Pons (tissue), 1 donor: ENCODE data around the gene EHBP1L1.

Experiments used
- DNase-seq: peaks from one replicate; pipeline ENCODE4 v3.0.0-alpha.2; 2016; ENCODE audit warnings: low spot score

EHBP1L1 gene

DNA sequence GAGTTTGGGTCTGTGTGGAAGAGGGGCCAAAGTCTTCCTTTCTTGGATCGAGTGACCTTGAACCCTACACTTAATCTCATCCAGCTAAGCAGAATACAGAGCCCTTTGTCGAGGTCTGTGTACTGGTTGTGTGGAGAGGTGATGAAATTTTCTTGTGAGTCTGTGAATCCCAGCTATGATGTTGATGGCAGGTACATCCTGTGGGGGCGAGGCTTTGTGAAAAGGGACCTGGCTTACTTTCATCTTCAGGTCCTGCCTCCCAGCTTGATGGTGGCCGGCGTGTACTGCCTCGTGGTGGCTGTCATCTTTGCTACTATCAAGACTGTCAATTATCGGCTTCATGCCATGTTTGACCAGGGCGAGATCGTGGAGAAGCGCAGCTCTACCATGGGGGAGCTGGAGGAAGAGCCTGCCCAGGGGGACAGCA is 40.7 kb downstream of the EHBP1L1 start:
- DNase-seq = peak; percentile 19

DNA sequence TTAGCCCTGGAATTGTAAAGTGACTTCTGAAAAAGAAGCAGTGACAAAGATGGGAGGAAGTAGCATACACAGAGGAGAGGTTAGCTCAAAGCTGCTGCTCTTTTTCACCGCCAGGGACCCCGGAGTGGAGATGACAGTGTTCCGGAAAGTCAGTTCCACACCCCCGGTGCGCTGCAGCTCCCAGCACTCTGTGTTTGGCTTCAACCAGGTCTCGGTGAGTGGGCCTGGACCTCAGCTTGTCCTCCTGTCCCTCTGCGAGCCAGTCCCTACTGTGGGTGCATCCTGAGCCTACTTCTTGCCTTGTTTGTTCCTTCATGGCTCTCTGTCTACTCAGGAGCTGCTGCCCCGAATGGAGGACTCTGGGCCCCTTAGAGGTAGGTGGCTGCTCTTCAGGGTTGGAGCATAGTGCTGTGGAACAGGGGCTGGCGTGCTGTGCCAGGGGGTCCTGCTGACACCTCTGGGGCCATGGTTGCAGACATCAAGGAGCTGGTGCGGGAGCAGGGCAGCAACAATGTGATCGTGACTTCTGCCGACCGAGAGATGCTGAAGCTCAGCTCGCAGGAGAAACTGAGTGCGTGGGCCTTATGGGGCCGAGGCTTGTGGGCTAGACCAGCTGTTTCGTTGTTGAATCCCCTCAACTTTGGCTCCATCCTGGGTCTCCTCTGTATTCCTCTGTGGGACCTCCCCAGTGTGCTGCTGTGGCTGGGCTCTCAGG is 41.4 kb downstream of the EHBP1L1 start:
- no peak for DNase-seq

DNA sequence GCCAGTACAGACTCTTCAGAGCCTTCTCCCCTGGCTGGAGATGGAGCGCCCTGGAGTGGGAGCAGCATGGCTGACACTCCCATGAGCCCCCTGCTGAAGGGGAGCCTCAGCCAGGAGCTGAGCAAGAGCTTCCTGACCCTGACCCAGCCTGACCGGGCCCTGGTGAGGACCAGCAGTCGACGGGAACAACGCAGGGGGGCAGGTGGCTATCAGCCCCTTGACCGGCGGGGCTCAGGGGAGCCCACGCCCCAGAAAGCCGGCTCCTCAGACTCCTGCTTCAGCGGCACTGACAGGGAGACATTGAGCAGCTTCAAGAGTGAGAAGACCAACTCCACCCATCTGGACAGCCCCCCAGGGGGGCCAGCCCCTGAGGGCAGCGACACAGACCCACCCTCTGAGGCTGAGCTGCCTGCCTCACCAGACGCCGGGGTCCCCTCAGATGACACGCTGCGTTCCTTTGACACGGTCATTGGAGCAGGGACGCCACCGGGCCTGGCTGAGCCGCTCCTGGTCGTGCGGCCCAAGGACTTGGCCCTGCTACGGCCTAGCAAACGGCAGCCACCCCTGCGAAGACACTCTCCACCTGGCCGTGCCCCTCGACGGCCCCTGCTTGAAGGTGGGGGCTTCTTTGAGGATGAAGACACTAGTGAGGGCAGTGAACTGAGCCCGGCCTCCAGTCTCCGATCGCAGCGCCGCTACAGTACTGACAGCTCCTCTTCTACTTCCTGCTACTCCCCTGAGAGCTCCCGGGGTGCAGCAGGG is 42.3 kb downstream of the EHBP1L1 start:
- no peak for DNase-seq

DNA sequence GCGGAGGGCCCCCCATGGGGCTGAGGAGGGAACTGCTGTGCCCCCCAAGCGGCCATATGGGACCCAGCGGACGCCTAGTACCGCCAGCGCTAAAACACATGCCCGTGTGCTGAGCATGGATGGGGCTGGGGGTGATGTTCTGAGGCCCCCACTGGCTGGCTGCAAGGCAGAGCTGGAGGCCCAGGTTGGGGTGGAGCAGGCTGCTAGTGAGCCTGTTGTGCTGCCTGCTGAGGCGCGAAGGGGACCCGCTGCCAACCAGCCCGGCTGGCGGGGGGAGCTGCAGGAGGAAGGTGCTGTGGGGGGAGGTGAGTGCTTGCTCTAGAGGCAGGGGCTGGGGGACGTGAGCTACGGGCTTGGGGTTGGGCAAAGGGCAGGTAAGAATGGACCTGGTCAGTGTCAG is 42.9 kb downstream of the EHBP1L1 start:
- no peak for DNase-seq

DNA sequence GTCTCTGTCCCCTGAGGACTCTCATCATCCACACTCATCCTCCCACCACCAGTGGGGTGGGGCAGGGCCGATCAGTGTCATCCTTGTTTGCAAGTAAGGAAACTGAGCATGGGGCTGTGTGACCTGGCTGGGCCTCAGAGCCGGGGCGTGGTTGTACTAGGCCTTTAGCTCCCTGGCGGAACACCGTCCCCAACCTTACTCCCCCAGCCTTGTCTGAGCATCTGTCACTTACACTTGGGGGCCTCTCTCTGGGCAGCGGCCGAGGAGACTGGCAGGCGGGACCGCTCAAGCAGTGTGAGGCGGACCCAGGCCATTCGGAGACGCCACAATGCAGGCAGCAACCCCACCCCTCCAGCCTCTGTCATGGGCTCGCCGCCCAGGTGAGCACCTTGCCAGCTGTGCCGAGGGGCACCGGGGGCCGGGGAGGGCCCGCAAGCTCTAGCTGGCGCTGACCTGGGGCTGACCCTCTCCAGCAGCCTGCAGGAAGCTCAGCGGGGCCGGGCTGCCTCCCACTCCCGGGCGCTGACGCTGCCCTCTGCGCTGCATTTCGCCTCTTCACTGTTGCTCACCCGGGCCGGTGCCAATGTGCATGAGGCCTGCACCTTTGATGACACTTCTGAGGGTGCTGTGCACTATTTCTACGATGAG is 43.6 kb downstream of the EHBP1L1 start:
- no peak for DNase-seq

DNA sequence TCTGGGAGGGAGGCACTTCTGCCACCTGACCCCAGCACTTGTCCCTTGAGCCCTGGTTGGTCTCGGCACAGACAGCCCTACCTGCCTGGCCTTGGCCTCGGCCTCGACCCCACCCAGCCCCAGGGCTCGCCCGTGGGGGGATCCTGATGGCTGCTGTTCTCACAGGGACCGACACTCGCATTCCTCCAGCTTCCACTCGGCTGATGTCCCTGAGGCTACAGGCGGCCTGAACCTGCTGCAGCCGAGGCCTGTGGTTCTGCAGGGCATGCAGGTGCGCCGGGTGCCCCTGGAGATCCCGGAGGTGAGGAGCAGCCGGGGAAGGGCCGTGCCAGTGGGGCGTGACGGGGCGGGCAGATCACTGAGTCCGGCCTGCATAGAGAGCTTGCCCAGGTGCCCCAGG is 44.8 kb downstream of the EHBP1L1 start:
- DNase-seq = no peak

DNA sequence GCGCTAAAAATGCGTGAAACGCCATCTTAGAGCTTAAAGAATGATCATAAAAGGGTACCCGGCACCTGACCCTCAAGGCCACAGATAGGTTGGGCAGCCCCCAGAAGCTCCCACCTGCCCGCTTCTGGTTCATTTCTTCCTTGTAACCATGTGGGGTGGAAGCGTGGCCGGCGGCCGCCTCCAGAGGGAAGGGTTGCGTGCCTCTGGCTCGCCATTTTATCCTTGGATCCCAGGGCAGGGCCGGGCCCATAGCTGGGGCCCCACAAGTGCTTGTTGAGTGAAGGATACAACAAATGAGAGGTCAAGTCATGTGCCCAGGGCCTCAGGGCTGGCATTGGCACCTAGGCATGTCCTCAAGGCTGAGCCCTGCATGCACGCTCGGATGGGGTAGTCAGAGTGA is 45.6 kb downstream of the EHBP1L1 start:
- no peak for DNase-seq

DNA sequence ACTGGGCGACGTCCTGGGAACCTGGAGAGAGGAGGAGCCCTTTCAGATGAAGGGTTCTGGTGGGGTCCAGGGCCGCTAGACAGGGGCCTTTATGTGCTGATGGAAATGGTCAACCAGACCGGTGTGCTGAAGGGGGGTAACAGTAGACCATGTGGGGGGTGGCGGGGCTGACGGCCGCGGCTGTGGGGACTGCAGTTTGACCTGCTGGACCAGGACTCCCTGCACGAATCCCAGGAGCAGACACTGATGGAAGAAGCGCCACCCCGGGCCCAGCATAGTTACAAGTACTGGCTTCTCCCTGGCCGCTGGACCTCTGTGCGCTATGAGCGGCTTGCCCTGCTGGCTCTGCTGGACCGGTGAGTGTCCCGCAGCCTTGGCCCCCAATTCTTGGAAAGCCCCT is 46.2 kb downstream of the EHBP1L1 start:
- DNase-seq = no peak

DNA sequence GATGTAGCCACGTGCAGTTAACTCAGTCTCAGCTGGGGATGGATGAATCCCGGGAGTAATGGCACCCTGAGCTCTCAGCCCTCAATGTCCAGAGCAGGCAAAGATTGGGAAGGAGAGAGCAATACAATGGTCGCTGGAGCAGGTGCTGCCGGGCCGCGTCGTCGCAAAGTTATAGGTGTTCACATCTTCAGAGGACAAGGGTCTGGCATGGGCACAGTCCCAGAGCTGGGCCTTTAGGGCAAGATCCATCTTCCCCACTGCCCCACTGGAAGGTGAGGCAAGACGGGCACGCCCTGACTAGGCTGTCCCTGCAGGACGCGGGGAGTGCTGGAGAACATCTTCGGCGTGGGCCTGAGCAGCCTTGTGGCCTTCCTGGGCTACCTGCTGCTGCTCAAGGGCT is 47.3 kb downstream of the EHBP1L1 start:
- DNase-seq = no peak

DNA sequence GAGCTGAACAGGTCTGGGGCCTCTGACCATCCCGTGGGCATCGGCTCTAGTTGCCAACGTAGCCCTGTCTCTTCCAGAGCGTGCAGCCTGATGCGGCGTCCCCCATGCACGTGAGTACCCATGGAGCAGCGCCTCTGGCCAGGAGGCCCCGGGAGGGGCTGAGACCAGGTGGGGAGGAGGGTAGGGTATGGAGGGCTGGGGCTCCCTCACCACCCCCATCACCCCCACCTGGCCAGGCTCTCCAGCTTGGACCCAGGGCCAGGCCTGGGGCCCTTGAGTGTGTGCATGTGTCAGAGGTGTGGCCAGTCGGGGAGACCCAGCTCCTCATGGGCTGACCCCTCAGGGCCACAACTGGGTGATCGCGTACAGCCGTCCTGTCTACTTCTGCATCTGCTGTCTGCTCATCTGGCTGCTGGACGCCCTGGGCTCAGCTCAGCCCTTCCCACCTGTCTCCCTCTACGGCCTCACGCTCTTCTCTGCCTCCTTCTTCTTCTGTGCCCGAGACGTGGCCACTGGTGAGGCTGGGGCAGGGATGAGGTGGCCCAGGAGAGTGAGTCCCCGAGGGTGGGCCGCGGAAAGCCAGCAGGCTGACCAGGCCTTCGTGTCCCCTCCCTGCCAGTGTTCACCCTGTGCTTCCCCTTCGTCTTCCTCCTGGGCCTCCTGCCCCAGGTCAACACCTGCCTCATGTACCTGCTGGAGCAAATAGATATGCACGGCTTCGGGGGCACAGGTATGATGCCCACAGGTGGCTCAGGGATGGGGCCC is 48.2 kb downstream of the EHBP1L1 start:
- DNase-seq = no peak

DNA sequence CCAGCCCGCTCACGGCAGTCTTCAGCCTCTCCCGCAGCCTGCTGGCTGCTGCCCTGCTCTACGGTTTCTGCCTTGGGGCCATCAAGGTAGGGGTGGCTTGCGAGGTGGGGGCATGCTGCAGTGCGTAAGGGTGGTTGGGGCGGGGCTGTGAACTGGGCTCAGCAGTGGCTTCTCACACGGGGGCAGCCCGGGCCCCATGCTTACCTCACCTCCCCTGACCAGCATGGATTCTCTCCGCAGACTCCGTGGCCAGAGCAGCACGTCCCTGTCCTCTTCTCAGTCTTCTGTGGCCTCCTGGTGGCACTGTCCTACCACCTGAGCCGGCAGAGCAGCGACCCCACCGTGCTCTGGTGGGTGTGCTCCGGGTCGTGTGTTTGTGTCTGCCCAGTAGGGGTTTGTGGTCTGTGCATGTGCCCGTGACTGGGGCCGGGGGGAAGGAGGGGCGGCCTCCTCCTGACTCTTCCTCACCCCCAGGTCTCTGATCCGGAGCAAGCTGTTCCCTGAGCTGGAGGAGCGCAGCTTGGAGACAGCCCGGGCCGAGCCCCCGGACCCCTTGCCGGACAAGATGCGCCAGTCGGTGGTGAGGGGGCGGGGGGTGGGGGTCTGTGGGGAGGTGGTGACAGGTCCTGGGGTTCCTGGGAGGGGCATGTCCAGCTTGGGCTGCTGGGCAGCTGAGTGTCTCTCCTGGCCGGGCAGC is 49.2 kb downstream of the EHBP1L1 start:
- DNase-seq = no peak

DNA sequence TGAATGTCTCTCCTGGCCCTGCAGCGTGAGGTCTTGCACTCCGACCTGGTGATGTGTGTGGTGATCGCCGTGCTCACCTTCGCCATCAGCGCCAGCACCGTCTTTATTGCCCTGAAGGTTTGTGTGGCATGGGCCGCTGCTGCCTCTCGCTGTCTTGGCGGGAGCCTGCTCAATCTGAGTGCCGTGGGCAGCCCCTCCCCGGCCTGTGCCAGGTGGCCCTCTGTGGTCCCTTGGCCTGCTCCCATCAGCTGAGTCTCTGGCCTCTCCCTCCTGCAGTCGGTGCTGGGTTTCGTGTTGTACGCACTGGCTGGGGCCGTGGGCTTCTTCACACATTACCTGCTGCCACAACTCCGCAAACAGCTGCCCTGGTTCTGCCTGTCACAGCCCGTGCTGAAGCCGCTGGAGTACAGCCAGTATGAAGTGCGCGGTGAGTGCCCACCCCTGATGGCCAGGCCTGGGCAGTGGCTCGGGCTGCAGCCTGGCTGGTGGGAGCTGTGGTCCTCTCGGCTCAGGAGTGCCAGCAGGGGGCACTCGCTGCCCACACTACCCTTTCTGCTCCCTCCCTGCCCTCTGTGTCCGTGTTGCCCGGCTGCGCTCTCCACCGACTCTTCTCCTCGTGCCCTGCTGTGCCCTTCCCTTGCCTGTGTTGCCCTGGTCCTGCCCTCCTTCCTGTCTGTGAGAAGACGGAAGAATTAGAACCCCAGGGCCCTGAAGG is 49.9 kb downstream of the EHBP1L1 start:
- peak; percentile 67 for DNase-seq

DNA sequence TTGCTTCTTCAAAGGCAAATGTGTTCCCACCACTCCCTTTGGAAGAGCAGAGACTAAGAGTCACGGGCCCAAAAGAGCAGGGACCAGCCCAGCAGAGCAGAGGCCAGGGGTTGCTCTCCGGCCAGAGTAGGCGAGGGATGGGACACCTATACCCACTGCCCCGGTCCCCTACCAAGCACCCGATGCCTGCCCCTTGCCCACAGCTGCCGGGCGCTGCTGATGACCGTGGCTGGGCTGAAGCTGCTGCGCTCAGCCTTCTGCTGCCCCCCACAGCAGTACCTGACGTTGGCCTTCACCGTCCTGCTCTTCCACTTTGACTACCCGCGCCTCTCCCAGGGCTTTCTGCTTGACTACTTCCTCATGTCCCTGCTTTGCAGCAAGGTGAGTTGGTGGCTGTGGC is 51.3 kb downstream of the EHBP1L1 start:
- DNase-seq = no peak

DNA sequence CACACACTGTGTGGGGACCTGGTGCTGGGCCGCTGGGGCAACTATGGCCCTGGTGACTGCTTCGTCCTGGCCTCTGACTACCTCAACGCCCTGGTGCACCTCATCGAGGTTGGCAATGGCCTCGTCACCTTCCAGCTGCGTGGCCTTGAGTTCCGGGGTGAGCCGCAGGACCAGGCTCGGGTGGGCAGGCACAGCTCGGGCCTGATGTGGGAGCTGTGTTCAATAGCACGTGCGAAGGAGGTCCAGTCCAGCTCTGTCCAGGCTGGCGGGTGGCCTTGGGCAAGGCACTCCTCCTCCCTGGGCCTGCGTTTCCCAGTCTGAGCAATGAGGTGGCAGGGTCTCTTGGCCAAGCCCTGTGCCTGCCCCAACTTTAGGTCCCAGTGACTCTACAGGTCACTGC is 53.7 kb downstream of the EHBP1L1 start:
- DNase-seq = no peak

DNA sequence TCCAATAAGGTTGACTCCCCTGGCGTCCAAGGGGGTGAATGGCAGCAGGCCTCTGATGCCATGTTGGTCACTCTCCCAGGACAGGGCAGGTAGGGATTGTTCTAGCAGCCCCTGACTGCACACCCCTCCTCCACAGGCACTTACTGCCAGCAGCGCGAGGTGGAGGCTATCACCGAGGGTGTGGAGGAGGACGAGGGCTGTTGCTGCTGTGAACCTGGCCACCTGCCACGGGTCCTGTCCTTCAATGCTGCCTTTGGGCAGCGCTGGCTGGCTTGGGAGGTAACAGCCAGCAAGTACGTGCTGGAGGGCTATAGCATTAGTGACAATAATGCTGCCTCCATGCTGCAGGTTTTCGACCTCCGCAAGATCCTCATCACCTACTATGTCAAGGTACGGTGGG is 54.4 kb downstream of the EHBP1L1 start:
- no peak for DNase-seq

DNA sequence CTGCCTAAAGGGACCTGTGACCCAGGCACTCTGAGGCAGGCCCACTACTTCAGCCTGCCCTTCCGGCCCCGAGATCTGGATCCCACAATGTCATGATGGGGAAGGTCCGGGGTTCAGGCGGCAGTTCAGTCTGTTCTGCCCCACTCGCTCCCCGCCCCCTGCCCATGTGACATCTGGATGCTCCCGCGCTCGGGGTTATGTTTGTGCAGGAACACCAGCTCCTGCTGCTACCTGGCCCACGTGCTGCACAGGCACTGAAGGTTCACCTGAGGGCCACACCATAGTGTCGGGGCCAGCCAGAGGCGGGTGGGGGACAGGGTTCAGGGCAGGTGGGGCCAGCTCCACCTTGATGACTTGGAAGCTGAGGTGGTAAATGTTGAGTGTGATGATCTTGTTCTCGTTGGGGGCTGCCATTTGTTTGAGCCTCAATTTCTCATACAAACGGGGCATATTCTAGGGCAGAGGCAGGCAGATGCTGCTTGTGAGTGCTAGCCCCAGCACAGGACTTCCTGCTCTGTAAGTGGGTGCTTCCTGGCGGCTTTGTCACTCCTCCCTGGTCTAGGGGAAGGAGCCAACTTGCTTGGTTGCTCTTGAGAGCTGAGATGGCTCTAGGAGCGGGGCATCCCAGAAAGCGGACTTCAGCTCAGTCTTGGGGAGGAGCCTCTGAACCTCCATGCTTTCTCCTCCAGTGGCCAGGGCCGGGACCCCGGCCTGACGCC is 57.7 kb downstream of the EHBP1L1 start:
- no peak for DNase-seq

DNA sequence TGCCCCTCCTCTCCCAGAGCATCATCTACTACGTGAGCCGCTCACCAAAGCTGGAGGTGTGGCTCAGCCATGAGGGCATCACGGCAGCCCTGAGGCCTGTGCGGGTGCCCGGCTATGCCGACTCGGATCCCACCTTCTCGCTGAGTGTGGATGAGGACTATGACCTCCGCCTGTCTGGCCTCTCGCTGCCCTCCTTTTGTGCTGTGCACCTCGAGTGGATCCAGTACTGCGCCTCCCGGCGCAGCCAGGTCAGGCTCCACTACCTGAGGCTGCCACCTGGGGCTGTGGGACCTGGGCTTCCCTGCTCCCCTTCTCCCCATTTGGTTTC is 58.2 kb downstream of the EHBP1L1 start:
- no peak for DNase-seq

DNA sequence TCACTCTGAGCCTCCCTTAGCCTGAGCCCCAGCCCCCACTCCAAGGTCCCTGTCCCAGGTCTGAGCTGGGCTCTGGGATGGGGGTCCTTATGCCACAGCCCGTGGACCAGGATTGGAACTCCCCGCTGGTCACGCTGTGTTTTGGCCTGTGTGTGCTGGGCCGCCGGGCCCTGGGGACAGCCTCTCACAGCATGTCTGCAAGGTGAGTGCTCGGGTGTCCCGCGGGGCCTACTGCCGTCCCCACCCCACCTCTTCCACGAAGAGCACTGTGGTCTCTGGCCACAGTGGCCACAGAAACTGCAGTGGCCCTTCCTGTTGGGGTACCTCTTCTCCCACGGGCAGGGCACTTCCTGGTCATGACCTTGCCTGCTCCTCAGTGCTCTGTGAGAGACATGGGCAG is 58.6 kb downstream of the EHBP1L1 start:
- DNase-seq = no peak

DNA sequence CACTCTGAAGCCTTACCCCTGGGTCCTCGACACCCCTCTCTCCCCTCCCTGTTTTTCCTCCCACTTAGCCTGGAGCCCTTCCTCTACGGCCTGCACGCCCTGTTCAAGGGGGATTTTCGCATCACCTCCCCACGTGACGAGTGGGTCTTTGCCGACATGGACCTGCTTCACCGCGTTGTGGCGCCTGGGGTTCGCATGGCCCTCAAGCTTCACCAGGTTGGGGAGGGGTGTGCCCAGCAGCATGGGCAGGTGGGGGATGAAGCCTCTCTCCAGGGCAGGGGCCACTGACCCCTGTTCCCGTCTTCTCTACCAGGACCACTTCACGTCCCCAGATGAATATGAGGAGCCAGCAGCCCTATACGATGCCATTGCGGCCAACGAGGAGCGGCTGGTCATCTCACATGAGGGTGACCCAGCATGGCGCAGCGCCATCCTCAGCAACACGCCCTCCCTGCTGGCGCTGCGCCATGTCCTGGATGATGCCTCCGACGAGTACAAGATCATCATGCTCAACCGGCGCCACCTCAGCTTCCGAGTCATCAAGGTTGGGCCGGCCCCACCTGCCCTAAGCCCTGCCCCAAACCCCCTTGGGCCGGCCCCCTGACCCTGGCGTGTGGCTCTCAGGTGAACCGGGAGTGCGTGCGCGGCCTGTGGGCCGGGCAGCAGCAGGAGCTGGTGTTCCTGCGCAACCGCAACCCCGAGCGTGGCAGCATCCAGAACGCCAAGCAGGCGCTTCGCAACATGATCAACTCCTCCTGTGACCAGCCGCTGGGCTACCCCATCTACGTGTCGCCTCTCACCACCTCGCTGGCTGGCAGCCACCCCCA is 59.3 kb downstream of the EHBP1L1 start:
- no peak for DNase-seq
